Measurements from ENCODE around the gene CTNNB1.

The CTNNB1 gene

DNA sequence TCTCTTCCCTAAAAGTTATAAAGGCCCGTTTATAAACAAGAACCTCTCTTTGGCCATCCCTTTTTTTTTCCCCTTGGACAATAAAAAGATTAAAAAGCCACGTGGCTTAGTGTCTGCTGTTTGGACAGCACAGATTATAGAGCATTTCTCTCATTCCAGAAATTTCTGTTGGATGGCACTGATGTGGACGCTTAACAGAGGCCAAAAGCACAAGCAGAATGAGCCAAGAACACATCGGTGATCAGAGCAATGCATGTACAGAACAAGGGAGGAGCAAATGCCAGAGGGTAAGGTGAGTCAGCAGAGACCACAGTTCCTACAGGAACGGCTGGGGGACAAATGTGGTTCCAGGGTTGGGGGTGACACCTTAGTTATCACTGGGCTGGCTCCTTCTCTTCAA, 30.3 kb upstream of the CTNNB1 start:
- Histone ChIP-seq H3K9me3 (ENCODE audit: severe bottlenecking) (no peaks in the 10 kb centered on the region), H3K27ac (ENCODE audit: poor library complexity, severe bottlenecking) (no peak overlapping the region), H3K4me3 (ENCODE audit: severe bottlenecking) (no peak overlapping the region), H3K27me3 (ENCODE audit: insufficient read depth, poor library complexity, severe bottlenecking) (no peaks in the 10 kb centered on the region), H3K36me3 (ENCODE audit: low read depth) (no peaks in the 10 kb centered on the region), H3K4me1 (ENCODE audit: insufficient read depth, poor library complexity, severe bottlenecking) (no peaks in the 10 kb centered on the region)
- no peak for DNase-seq (ENCODE audit: low spot score)
- no peak for ATAC-seq (ENCODE audit: low read depth)
- TF ChIP-seq, protein P1, sequence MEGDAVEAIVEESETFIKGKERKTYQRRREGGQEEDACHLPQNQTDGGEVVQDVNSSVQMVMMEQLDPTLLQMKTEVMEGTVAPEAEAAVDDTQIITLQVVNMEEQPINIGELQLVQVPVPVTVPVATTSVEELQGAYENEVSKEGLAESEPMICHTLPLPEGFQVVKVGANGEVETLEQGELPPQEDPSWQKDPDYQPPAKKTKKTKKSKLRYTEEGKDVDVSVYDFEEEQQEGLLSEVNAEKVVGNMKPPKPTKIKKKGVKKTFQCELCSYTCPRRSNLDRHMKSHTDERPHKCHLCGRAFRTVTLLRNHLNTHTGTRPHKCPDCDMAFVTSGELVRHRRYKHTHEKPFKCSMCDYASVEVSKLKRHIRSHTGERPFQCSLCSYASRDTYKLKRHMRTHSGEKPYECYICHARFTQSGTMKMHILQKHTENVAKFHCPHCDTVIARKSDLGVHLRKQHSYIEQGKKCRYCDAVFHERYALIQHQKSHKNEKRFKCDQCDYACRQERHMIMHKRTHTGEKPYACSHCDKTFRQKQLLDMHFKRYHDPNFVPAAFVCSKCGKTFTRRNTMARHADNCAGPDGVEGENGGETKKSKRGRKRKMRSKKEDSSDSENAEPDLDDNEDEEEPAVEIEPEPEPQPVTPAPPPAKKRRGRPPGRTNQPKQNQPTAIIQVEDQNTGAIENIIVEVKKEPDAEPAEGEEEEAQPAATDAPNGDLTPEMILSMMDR (IDR thresholded peaks at IDR 0.05; ENCODE audit: poor library complexity, severe bottlenecking) = no peak

DNA sequence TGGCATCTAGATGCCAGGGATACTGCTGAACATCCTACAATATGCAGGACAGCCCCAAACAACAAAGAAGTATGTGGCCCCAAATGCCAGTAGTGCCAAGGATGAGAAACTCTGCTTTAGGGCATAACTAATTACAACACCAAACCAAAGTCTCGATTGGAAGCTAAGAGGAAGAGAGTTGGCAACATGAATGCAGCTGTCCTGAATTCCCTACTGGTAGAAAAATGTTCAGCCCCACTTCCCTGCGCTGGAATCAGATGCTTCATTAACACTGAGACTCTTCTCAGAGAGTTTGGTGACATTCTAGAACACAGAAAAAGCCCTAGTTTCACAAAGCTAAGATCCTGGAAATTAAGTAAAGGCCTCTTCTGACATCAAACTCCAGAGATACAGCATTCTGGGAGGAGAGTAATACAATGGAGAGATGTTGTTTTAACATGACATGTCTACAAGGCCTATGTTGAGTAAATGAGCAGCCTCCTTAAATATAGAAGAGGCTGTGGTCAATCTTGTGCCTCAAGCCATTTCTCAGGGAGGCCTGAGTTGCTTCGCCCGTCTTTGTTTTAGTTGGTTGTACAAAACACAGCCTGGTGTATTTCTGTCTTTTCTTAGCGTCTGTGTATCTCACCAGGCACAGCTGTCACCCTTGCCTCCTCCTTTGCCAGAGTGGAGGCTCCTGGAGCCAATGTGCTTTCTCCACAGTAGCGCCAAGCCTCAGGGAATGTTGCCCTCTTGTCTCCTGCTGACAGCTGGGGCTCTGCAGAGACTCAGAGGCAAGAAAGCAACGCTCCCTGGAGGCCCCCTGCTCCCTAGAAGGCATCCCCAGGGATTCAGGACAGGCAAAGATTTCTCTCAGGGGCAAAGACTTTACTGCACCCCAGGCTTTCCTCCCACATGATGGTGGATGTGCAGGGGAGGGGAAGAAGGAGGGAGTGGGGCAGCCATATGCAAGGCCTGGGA, 25.1 kb upstream of the CTNNB1 start:
- no peaks in the 10 kb centered on the region for H3K27me3 ChIP-seq (ENCODE audit: insufficient read depth, poor library complexity, severe bottlenecking)
- DNase-seq (ENCODE audit: low spot score) = no peak
- no peaks in the 10 kb centered on the region for H3K4me1 ChIP-seq (ENCODE audit: insufficient read depth, poor library complexity, severe bottlenecking)
- H3K4me3 ChIP-seq (ENCODE audit: severe bottlenecking) = no peak overlapping the region
- no peak overlapping the region for H3K27ac ChIP-seq (ENCODE audit: poor library complexity, severe bottlenecking)
- TF ChIP-seq, protein P1 (IDR thresholded peaks at IDR 0.05; ENCODE audit: poor library complexity, severe bottlenecking) = no peak
- H3K36me3 ChIP-seq (ENCODE audit: low read depth) = no peaks in the 10 kb centered on the region
- no peaks in the 10 kb centered on the region for H3K9me3 ChIP-seq (ENCODE audit: severe bottlenecking)
- no peak for ATAC-seq (ENCODE audit: low read depth)

GRCh38 chr3:41175365-41175764, 23.9 kb upstream of the CTNNB1 start:
- no peak overlapping the region for H3K4me3 ChIP-seq (ENCODE audit: severe bottlenecking)
- no peaks in the 10 kb centered on the region for H3K36me3 ChIP-seq (ENCODE audit: low read depth)
- no peaks in the 10 kb centered on the region for H3K4me1 ChIP-seq (ENCODE audit: insufficient read depth, poor library complexity, severe bottlenecking)
- no peaks in the 10 kb centered on the region for H3K27me3 ChIP-seq (ENCODE audit: insufficient read depth, poor library complexity, severe bottlenecking)
- no peak overlapping the region for H3K27ac ChIP-seq (ENCODE audit: poor library complexity, severe bottlenecking)
- ATAC-seq (ENCODE audit: low read depth) = no peak
- DNase-seq (ENCODE audit: low spot score) = no peak
- H3K9me3 ChIP-seq (ENCODE audit: severe bottlenecking) = no peaks in the 10 kb centered on the region
- TF ChIP-seq, protein P1 (IDR thresholded peaks at IDR 0.05; ENCODE audit: poor library complexity, severe bottlenecking) = no peak

DNA sequence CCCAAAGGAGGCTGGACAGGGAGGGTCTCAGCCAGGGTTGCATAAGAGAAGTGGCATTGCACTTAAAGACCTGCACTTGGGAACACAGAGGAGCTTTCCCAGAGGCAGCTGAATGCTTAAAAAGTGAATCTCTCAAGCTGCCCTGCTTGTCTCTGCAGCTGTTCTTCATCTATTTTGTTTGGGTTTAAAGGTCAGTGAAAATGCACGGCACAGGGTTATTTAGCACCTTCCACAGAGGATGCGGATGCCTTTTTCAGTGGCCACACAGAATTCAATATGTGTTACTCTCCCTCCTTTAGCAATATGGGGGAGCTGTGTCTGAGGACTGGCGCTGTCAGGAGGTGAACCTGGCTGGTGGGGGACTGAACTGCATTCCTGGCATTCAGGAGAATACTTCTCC, 22.7 kb upstream of the CTNNB1 start:
- no peak for DNase-seq (ENCODE audit: low spot score)
- H3K27me3 ChIP-seq (ENCODE audit: insufficient read depth, poor library complexity, severe bottlenecking) = no peaks in the 10 kb centered on the region
- no peaks in the 10 kb centered on the region for H3K9me3 ChIP-seq (ENCODE audit: severe bottlenecking)
- H3K27ac ChIP-seq (ENCODE audit: poor library complexity, severe bottlenecking) = no peak overlapping the region
- H3K4me3 ChIP-seq (ENCODE audit: severe bottlenecking) = no peak overlapping the region
- no peaks in the 10 kb centered on the region for H3K4me1 ChIP-seq (ENCODE audit: insufficient read depth, poor library complexity, severe bottlenecking)
- H3K36me3 ChIP-seq (ENCODE audit: low read depth) = no peaks in the 10 kb centered on the region
- TF ChIP-seq, protein P1 (IDR thresholded peaks at IDR 0.05; ENCODE audit: poor library complexity, severe bottlenecking) = no peak
- no peak for ATAC-seq (ENCODE audit: low read depth)

- no peak for ATAC-seq (ENCODE audit: low read depth)
- H3K27me3 ChIP-seq (ENCODE audit: insufficient read depth, poor library complexity, severe bottlenecking) = no peaks in the 10 kb centered on the region
- H3K4me1 ChIP-seq (ENCODE audit: insufficient read depth, poor library complexity, severe bottlenecking) = no peaks in the 10 kb centered on the region
- no peak overlapping the region for H3K4me3 ChIP-seq (ENCODE audit: severe bottlenecking)
- H3K27ac ChIP-seq (ENCODE audit: poor library complexity, severe bottlenecking) = no peak overlapping the region
- TF ChIP-seq, protein P1 (IDR thresholded peaks at IDR 0.05; ENCODE audit: poor library complexity, severe bottlenecking) = no peak
- no peaks in the 10 kb centered on the region for H3K36me3 ChIP-seq (ENCODE audit: low read depth)
- no peaks in the 10 kb centered on the region for H3K9me3 ChIP-seq (ENCODE audit: severe bottlenecking)
- DNase-seq (ENCODE audit: low spot score) = no peak
Measured at GRCh38 chr3:41178576-41178975, 20.7 kb upstream of the CTNNB1 start.

All from RWPE2 (cell line).